Stimulated activated CD8-positive, alpha-beta memory T cell treated with anti-CD3 and anti-CD28 coated beads, Interleukin-15, amount 100 ng/mL, for 24 hours (primary cell): ENCODE data around the gene ANKRD55.
"Not testable (repeated sequence)": the region's sequence is repeated elsewhere in the genome, so short reads cannot be mapped to it uniquely, and the experiment has no call there.

ENCODE experiments used
- DNase-seq: peaks from one replicate; pipeline ENCODE4 v3.0.0-alpha.2; 2020; ENCODE audit warnings: low read depth

The ANKRD55 gene

GRCh38 chr5:56102207-56102606 lies 130.9 kb downstream of the ANKRD55 start:
- DNase-seq: not testable (repeated sequence)

- DNase-seq: no peak
Observed at GRCh38 chr5:56101180-56101579, 131.9 kb downstream of the ANKRD55 start.

GRCh38 chr5:56100439-56101176 lies 132.5 kb downstream of the ANKRD55 start:
- DNase-seq: no peak

GRCh38 chr5:56099346-56099745 lies 133.8 kb downstream of the ANKRD55 start:
- DNase-seq: no peak

GRCh38 chr5:56097055-56097454 lies 136.1 kb downstream of the ANKRD55 start:
- DNase-seq: no peak

- no peak for DNase-seq
Observed at GRCh38 chr5:56095579-56096102, 137.5 kb downstream of the ANKRD55 start.

- DNase-seq: peak; percentile 8
Observed at GRCh38 chr5:56094579-56095361, 138.4 kb downstream of the ANKRD55 start.

- DNase-seq: no peak
Observed at GRCh38 chr5:56093970-56094369, 139.2 kb downstream of the ANKRD55 start.

- no peak for DNase-seq
Observed at GRCh38 chr5:56092115-56092514, 141.0 kb downstream of the ANKRD55 start.

- DNase-seq: no peak
Observed at GRCh38 chr5:56091664-56092063, 141.5 kb downstream of the ANKRD55 start.

GRCh38 chr5:56090793-56091460 lies 142.2 kb downstream of the ANKRD55 start:
- DNase-seq: no peak

GRCh38 chr5:56088967-56089829 lies 143.9 kb downstream of the ANKRD55 start:
- no peak for DNase-seq

GRCh38 chr5:56088431-56088949 lies 144.6 kb downstream of the ANKRD55 start:
- no peak for DNase-seq

GRCh38 chr5:56085193-56085592 lies 147.9 kb downstream of the ANKRD55 start:
- DNase-seq: no peak

GRCh38 chr5:56083286-56083854 lies 149.8 kb downstream of the ANKRD55 start:
- DNase-seq: no peak

- DNase-seq: not testable (repeated sequence)
Observed at GRCh38 chr5:56081053-56081642, 152.0 kb downstream of the ANKRD55 start.

- no peak for DNase-seq
Observed at GRCh38 chr5:56080375-56081052, 152.6 kb downstream of the ANKRD55 start.

- not testable (repeated sequence) for DNase-seq
Observed at GRCh38 chr5:56079157-56079500, 154.0 kb downstream of the ANKRD55 start.

- no peak for DNase-seq
Observed at GRCh38 chr5:56078278-56079156, 154.6 kb downstream of the ANKRD55 start.
